Lung (tissue), 12 donors: ENCODE results near the gene ZFYVE9. TPM values are rescaled to one million over a fixed set of nuclear protein-coding genes. Genes with fewer than 3 reads are reported as not detected.
"Not testable (repeated sequence)": the region's sequence is repeated elsewhere in the genome, so short reads cannot be mapped to it uniquely, and the experiment has no call there.

Experiments used
- ATAC-seq: fragments of 200-7000 bp; cut with Tn5 transposase; one replicate; pipeline ENCODE4 v1.9.1; 2020; ENCODE audit warnings: moderate number of reproducible peaks; ENCODE audit not compliant: insufficient read depth, low FRiP score
- DNase-seq, 3 donors: peaks; one replicate each; pipeline ENCODE4 v3.0.0-alpha.2; 2013 to 2017
- H3K27ac ChIP-seq, 2 donors: one replicate each; pipeline ENCODE4 v1.5.1; 2013; ENCODE audit warnings: mild to moderate bottlenecking in 2 of 2, moderate library complexity in 2 of 2, control low read depth in 1 of 2, inconsistent platforms in 1 of 2, low read depth in 1 of 2, low read length in 1 of 2
- H3K27me3 ChIP-seq, 3 donors: one replicate each; pipeline ENCODE4 v1.5.1; 2013; ENCODE audit warnings: low read length in 2 of 3; ENCODE audit not compliant: control insufficient read depth in 3 of 3, insufficient read depth in 3 of 3
- H3K36me3 ChIP-seq, 4 donors: one replicate each; pipeline ENCODE4 v1.5.1; 2013; ENCODE audit warnings: low read length in 4 of 4, mild to moderate bottlenecking in 1 of 4, moderate library complexity in 1 of 4; ENCODE audit not compliant: control insufficient read depth in 4 of 4, insufficient read depth in 4 of 4
- H3K4me1 ChIP-seq, 5 donors: one replicate each; pipeline ENCODE4 v1.5.1; 2013; ENCODE audit warnings: low read length in 5 of 5, mild to moderate bottlenecking in 2 of 5, moderate library complexity in 1 of 5; ENCODE audit not compliant: control insufficient read depth in 5 of 5, insufficient read depth in 5 of 5
- H3K4me3 ChIP-seq: one replicate; pipeline ENCODE4 v1.5.1; 2013; ENCODE audit warnings: mild to moderate bottlenecking, control low read depth, moderate library complexity
- H3K9ac ChIP-seq, 2 donors: one replicate each; pipeline ENCODE4 v1.5.1; 2013; ENCODE audit warnings: low read length in 2 of 2, control low read depth in 1 of 2; ENCODE audit not compliant: insufficient read depth in 1 of 2
- H3K9me3 ChIP-seq, 4 donors: one replicate each; pipeline ENCODE4 v1.5.1; 2013; ENCODE audit warnings: low read length in 3 of 4, mild to moderate bottlenecking in 1 of 4, moderate library complexity in 1 of 4; ENCODE audit not compliant: control insufficient read depth in 4 of 4, insufficient read depth in 3 of 4
- CTCF ChIP-seq: IDR thresholded peaks from 2 replicates; pipeline ENCODE4 v1.5.1; 2012; ENCODE audit warnings: mild to moderate bottlenecking; ENCODE audit errors: control extremely low read depth, extremely low read depth
- WGBS, 2 donors: extraction: QIAGEN DNeasy Blood & Tissue Kit; methylation state at CpG; one replicate each; pipeline ENCODE4 v1.1.7; 2013; 5-methylcytosine and 5-hydroxymethylcytosine counted together
- polyA plus RNA-seq, 2 donors: library from polyadenylated mRNA; stranded (reverse); fragments of 200-250 nt; gene quantifications; one replicate each; pipeline ENCODE4 v1.2.1, GENCODE V29; 2013
- total RNA-seq, 2 donors: library from RNA; depleted of rRNA in 1 of 2; stranded (reverse); fragments of >200 nt in 1 of 2; gene quantifications; one replicate each; pipeline ENCODE4 v1.2.1, GENCODE V29; 2014 to 2021
- donor health status: control.
- donor health status: control.
- donor health status: Bipolar disorder and iron deficiency.
- donor health status: healthy.
- donor health status: DM: yes; HTN: yes; CAD: no.

Gene ZFYVE9
- total and polyA plus RNA-seq, 4 donors: 3.3 to 51.5 (median 9.9) TPM

GRCh38 chr1:52203935-52204625 is 62.2 kb downstream of the ZFYVE9 start:
- ATAC-seq (no peak), DNase-seq (peak in 1 of 3 donors; percentile 9)
- TF ChIP-seq CTCF: no peak
- Histone ChIP-seq H3K27me3 (no peaks in the 10 kb centered on the region), H3K36me3 (no peaks in the 10 kb centered on the region), H3K9ac (no peak overlapping the region), H3K4me3 (no peak overlapping the region), H3K9me3 (peaks cover 0 to 5% (median 2%) of the 10 kb centered on the region in 4 donors), H3K4me1 (peaks cover 0 to 4% (median 1%) of the 10 kb centered on the region in 5 donors), H3K27ac (no peak overlapping the region)
- 89 to 90% methylated on average over 7 of the region's 7 CpGs for WGBS, 2 donors

GRCh38 chr1:52204696-52205095 is 62.8 kb downstream of the ZFYVE9 start:
- no peaks in the 10 kb centered on the region for H3K27me3 ChIP-seq
- TF ChIP-seq CTCF: no peak
- H3K4me3 ChIP-seq: no peak overlapping the region
- no peak overlapping the region for H3K9ac ChIP-seq
- no peak for ATAC-seq
- no peak overlapping the region for H3K27ac ChIP-seq
- peaks cover 0 to 4% (median 2%) of the 10 kb centered on the region in 4 donors for H3K9me3 ChIP-seq
- H3K36me3 ChIP-seq: no peaks in the 10 kb centered on the region
- peaks cover 0 to 6% (median 1%) of the 10 kb centered on the region in 5 donors for H3K4me1 ChIP-seq
- WGBS, 2 donors: 60 to 62% methylated on average over 5 of the region's 5 CpGs
- no peak for DNase-seq

GRCh38 chr1:52206686-52207085 is 64.8 kb downstream of the ZFYVE9 start:
- DNase-seq, H3K4me3 ChIP-seq, ATAC-seq, H3K9me3 ChIP-seq, H3K27me3 ChIP-seq, H3K9ac ChIP-seq, H3K36me3 ChIP-seq, H3K4me1 ChIP-seq, H3K27ac ChIP-seq: not testable (repeated sequence)
- WGBS, 2 donors: 87 to 95% methylated on average over 8 of the region's 8 CpGs

GRCh38 chr1:52209429-52209828 is 67.5 kb downstream of the ZFYVE9 start:
- Histone ChIP-seq H3K4me3 (no peak overlapping the region), H3K9ac (no peak overlapping the region), H3K36me3 (no peaks in the 10 kb centered on the region), H3K9me3 (no peaks in the 10 kb centered on the region), H3K4me1 (peaks cover 0 to 2% (median 0%) of the 10 kb centered on the region in 5 donors), H3K27me3 (no peaks in the 10 kb centered on the region), H3K27ac (no peak overlapping the region)
- no peak for DNase-seq
- 96 to 97% methylated on average over 2 of the region's 2 CpGs for WGBS, 2 donors
- no peak for ATAC-seq
- no peak for TF ChIP-seq CTCF
